ENCODE measurements around the gene TRANK1. TPM values are rescaled to one million over a fixed set of nuclear protein-coding genes. Genes with fewer than 3 reads are reported as not detected.
"Not testable (repeated sequence)": the region's sequence is repeated elsewhere in the genome, so short reads cannot be mapped to it uniquely, and the experiment has no call there.

TRANK1 gene
- total RNA-seq, 4 donors from 2014 or later: 4.9 to 12.3 (median 9.1) TPM

DNA sequence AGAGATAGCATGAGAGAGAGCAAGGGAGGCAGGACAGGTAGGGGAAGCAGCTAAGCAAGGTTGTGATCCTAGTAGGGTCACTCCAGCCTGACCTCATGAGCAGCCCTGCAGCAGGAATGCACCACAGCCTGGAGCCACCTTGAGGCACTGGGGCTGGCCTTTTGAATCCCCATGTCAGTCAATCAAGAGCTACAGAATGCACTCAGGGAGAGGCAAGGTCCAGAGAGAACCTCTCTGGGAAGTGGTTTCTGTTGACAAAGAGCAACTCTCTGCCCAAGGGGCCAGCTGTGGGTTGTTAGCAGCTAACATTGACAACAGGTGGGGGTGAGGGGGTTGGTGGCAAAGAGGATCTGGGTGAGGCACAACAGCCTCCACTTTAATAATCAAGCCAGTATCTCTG lies 54.6 kb downstream of the TRANK1 start:
- TF ChIP-seq POLR2AphosphoS5 (IDR thresholded peaks at IDR 0.05): no peak
- TF ChIP-seq, protein P1, sequence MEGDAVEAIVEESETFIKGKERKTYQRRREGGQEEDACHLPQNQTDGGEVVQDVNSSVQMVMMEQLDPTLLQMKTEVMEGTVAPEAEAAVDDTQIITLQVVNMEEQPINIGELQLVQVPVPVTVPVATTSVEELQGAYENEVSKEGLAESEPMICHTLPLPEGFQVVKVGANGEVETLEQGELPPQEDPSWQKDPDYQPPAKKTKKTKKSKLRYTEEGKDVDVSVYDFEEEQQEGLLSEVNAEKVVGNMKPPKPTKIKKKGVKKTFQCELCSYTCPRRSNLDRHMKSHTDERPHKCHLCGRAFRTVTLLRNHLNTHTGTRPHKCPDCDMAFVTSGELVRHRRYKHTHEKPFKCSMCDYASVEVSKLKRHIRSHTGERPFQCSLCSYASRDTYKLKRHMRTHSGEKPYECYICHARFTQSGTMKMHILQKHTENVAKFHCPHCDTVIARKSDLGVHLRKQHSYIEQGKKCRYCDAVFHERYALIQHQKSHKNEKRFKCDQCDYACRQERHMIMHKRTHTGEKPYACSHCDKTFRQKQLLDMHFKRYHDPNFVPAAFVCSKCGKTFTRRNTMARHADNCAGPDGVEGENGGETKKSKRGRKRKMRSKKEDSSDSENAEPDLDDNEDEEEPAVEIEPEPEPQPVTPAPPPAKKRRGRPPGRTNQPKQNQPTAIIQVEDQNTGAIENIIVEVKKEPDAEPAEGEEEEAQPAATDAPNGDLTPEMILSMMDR (IDR thresholded peaks at IDR 0.05): no peak
- peaks cover 0 to 74% of the 10 kb centered on the region in 2 donors for H3K36me3 ChIP-seq
- no peak overlapping the region for H3K27ac ChIP-seq
- no peak for ATAC-seq
- H3K27me3 ChIP-seq: no peaks in the 10 kb centered on the region
- peaks cover 0 to 10% (median 0%) of the 10 kb centered on the region in 3 donors for H3K4me1 ChIP-seq
- H3K4me3 ChIP-seq: no peak overlapping the region
- H3K9me3 ChIP-seq: no peaks in the 10 kb centered on the region

DNA sequence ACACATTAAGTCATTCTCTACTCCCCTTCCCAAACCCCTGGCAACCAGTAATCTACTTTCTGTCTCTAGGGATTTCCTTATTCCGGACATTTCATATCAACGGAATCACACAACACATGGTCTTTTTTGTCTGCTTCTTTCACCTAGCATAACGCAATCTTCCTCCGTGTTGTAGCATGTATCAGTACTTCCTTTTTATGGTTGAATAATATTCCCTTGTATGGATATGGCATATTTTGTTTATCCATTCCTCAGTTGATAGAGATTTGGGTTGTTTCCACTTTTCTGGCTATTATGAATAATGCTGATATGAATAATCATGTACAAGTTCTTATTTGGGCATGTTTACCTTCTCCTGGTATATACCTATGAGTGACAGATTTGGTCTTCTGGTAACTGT lies 63.1 kb downstream of the TRANK1 start:
- Histone ChIP-seq H3K27me3 (no peaks in the 10 kb centered on the region), H3K9me3 (no peaks in the 10 kb centered on the region), H3K4me1 (no peaks in the 10 kb centered on the region), H3K4me3 (no peak overlapping the region), H3K36me3 (peaks cover 0 to 45% of the 10 kb centered on the region in 2 donors), H3K27ac (no peak overlapping the region)
- WGBS, 2 donors (ENCODE audit: low coverage in 1 of 2): 77 to 83% methylated on average over 2 to 4 of the region's 4 CpGs
- TF ChIP-seq POLR2A (IDR thresholded peaks at IDR 0.05) (no peak), POLR2AphosphoS5 (IDR thresholded peaks at IDR 0.05) (no peak), EP300 (IDR thresholded peaks at IDR 0.05) (no peak)
- TF ChIP-seq, protein P1 (IDR thresholded peaks at IDR 0.05): no peak
- no peak for ATAC-seq

DNA sequence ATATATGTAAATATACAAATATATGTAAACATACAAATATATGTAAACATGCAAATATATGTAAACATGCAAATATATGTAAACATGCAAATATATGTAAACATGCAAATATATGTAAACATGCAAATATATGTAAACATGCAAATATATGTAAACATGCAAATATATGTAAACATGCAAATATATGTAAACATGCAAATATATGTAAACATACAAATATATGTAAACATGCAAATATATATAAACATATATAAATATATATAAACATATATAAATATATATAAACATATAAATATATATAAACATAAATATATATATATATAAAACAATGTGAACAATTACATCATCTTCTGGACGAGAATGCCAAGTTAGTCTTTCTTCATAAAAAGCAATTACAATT lies 65.0 kb downstream of the TRANK1 start:
- H3K9me3 ChIP-seq, H3K4me1 ChIP-seq, H3K4me3 ChIP-seq, H3K27ac ChIP-seq, H3K27me3 ChIP-seq, ATAC-seq: not testable (repeated sequence)
- 100% methylated on average over 1 of the region's 1 CpG for WGBS, 2 donors (ENCODE audit: low coverage in 1 of 2)
- H3K36me3 ChIP-seq: peaks cover 0 to 36% of the 10 kb centered on the region in 2 donors

DNA sequence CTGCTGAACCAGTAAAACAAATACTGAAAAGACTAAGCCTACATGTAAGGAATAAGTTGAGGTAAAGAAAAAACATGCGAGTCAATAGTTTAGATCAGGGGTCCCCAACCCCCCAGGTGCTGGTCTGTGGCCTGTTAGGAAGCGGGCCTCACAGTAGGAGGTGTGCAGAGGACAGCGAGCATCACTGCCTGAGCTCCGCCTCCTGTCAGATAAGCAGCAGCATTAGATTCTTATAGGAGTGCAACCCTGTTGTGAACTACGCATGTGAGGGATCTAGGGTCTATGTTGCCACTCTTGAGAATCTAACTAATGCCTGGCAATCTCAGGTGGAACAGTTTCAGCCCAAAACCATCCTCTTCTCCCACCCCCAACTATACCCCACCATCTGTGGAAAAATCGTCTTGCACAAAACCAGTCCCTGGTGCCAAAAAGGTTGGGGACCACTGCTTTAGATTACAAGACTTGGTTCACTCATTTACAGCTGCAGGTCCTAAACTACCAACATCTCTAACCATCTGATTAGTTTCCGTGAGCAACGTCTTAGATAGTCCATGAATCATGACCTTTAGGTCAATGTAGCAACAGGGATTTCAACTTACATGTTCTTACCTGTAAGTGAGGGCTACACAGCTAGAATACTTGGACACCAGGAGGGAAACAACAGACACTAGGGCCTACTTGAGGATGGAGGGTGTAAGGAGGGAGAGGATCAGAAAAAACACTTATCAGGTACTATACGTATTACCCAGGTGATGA lies 66.7 kb downstream of the TRANK1 start:
- Histone ChIP-seq H3K27ac (no peak overlapping the region), H3K27me3 (no peaks in the 10 kb centered on the region), H3K4me3 (no peak overlapping the region), H3K36me3 (peaks cover 0 to 31% of the 10 kb centered on the region in 2 donors), H3K4me1 (no peaks in the 10 kb centered on the region), H3K9me3 (no peaks in the 10 kb centered on the region)
- 84 to 93% methylated on average over 5 to 9 of the region's 9 CpGs for WGBS, 2 donors (ENCODE audit: low coverage in 1 of 2)
- TF ChIP-seq POLR2AphosphoS5 (IDR thresholded peaks at IDR 0.05): no peak
- TF ChIP-seq, protein P1 (IDR thresholded peaks at IDR 0.05): no peak
- no peak for TF ChIP-seq POLR2A (IDR thresholded peaks at IDR 0.05)
- TF ChIP-seq EP300 (IDR thresholded peaks at IDR 0.05): no peak
- no peak for ATAC-seq

DNA sequence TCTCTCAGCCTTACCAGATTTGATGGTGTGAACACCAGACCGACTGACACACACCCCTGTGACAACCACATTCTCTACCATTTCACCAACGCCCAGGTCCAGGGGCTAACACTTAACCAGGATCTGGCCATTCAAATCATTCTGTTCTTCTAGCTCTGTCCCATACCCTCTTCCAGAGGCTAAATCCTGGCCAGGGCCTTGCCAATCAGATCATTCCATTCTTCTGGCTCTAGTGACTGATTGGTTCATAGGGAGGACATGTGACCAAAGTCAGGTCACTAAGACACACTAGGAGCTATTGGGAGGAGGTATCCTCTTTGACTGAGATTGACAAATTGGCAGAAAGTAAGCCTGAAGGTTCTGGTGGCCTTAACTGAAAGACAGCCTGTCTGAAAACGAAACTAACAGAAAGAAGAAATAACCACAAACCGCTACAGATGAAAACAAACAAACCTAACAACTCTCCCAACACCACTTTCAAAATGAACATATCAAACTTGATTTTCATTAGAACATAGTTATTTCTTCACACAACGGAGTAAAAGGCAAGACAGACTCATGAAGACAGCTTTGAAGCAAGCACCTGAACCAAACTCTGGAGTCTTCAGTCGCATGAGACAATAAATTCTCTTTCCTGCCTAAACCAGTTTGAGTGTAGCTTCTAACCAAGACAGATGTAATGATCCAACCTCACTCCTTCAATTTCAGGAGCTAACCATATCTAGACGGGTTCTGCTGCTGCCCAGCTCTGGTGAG lies 68.5 kb downstream of the TRANK1 start:
- H3K9me3 ChIP-seq: no peaks in the 10 kb centered on the region
- no peak overlapping the region for H3K27ac ChIP-seq
- H3K4me1 ChIP-seq: no peaks in the 10 kb centered on the region
- H3K36me3 ChIP-seq: peaks cover 0 to 25% of the 10 kb centered on the region in 2 donors
- no peak for ATAC-seq
- TF ChIP-seq POLR2A (IDR thresholded peaks at IDR 0.05) (no peak), POLR2AphosphoS5 (IDR thresholded peaks at IDR 0.05) (no peak), EP300 (IDR thresholded peaks at IDR 0.05) (no peak)
- TF ChIP-seq, protein P1 (IDR thresholded peaks at IDR 0.05): no peak
- no peak overlapping the region for H3K4me3 ChIP-seq
- no peaks in the 10 kb centered on the region for H3K27me3 ChIP-seq
- 64 to 100% methylated on average over 5 of the region's 7 CpGs for WGBS, 2 donors (ENCODE audit: low coverage in 1 of 2)

Measured in gastroesophageal sphincter (tissue), 4 donors.